C4-2B (cell line): ENCODE measurements around the gene ANKRD24.
"Not testable (repeated sequence)": the region's sequence is repeated elsewhere in the genome, so short reads cannot be mapped to it uniquely, and the experiment has no call there.

Source experiments
- H3K27ac ChIP-seq: fragments of 450-650 bp; 2 replicates; pipeline ENCODE4 v1.5.1; 2017
- CTCF ChIP-seq: fragments of 450-650 bp; conservative IDR thresholded peaks from 2 replicates; pipeline ENCODE4 v1.5.1; 2017; ENCODE audit warnings: mild to moderate bottlenecking
- ZFX ChIP-seq: fragments of 450-650 bp; IDR thresholded peaks from 2 replicates; pipeline ENCODE4 v1.6.1; 2017

Gene ANKRD24

GRCh38 chr19:4238831-4239230, 56.3 kb downstream of the ANKRD24 start:
- TF ChIP-seq ZFX, result no peak
- TF ChIP-seq CTCF, result no peak

GRCh38 chr19:4241824-4242430, 59.4 kb downstream of the ANKRD24 start:
- TF ChIP-seq CTCF (no peak), ZFX (no peak)
- no peak overlapping the region for H3K27ac ChIP-seq

More at GRCh38 chr19:4238831-4239230, 56.3 kb downstream of the ANKRD24 start:
- H3K27ac ChIP-seq, result no peak overlapping the region

GRCh38 chr19:4245938-4246337, 63.4 kb downstream of the ANKRD24 start:
- not testable (repeated sequence) for H3K27ac ChIP-seq

- TF ChIP-seq ZFX (peak; percentile 36; the same call in 1 of the 2 replicates), CTCF (peak; percentile 76)
- peak within 1 kb of the TSS; percentile 74 for H3K27ac ChIP-seq
Measured at GRCh38 chr19:4246767-4247593, 64.5 kb downstream of the ANKRD24 start, which contains the start of gene YJU2. Gene YJU2, plus strand, starts transcription at chr19:4247080. Its CDS starts 67 bp downstream, at chr19:4247147.

GRCh38 chr19:4256563-4256962, 74.1 kb downstream of the ANKRD24 start:
- H3K27ac ChIP-seq, result no peak overlapping the region
- TF ChIP-seq ZFX (no peak), CTCF (no peak)

GRCh38 chr19:4257025-4257424, 74.5 kb downstream of the ANKRD24 start:
- no peak for TF ChIP-seq ZFX
- no peak for TF ChIP-seq CTCF
- H3K27ac ChIP-seq, result no peak overlapping the region

GRCh38 chr19:4258181-4258580, 75.7 kb downstream of the ANKRD24 start:
- TF ChIP-seq CTCF, result no peak
- no peak overlapping the region for H3K27ac ChIP-seq
